ENCODE results near the gene EEA1.

- TF ChIP-seq CTCF (IDR thresholded peaks at IDR 0.05) = no peak
- TF ChIP-seq POLR2A (IDR thresholded peaks at IDR 0.05) = no peak
Measured at GRCh38 chr12:92897844-92898243, 31.3 kb downstream of the EEA1 start.
